ENCODE data around the gene ZNF365.
"Not testable (repeated sequence)": the region's sequence is repeated elsewhere in the genome, so short reads cannot be mapped to it uniquely, and the experiment has no call there.

Gene ZNF365

GRCh38 chr10:62396864-62397263 is 22.7 kb downstream of the ZNF365 start:
- H3K36me3 ChIP-seq, result no peaks in the 10 kb centered on the region
- H3K27ac ChIP-seq, result no peak overlapping the region
- TF ChIP-seq Cebpa-rat (IDR thresholded peaks at IDR 0.05), result no peak
- no peaks in the 10 kb centered on the region for H3K4me1 ChIP-seq
- H3K27me3 ChIP-seq, result no peaks in the 10 kb centered on the region
- no peaks in the 10 kb centered on the region for H4K20me1 ChIP-seq
- no peak overlapping the region for H3K4me2 ChIP-seq
- H3K9me3 ChIP-seq (replicated peaks in 1 of 11), result no peaks in the 10 kb centered on the region; a peak in 1 of 22 replicates
- H3K9ac ChIP-seq, result no peak overlapping the region
- H3K4me3 ChIP-seq, result no peak overlapping the region

- no peaks in the 10 kb centered on the region for H3K36me3 ChIP-seq
- no peak overlapping the region for H3K4me3 ChIP-seq
- H3K4me2 ChIP-seq, result no peak overlapping the region
- H3K9me3 ChIP-seq (replicated peaks in 1 of 11), result no peaks in the 10 kb centered on the region
- H3K27ac ChIP-seq, result no peak overlapping the region
- TF ChIP-seq Cebpa-rat (IDR thresholded peaks at IDR 0.05), result no peak
- H3K27me3 ChIP-seq, result no peaks in the 10 kb centered on the region
- no peaks in the 10 kb centered on the region for H4K20me1 ChIP-seq
- no peaks in the 10 kb centered on the region for H3K4me1 ChIP-seq
- H3K9ac ChIP-seq, result no peak overlapping the region
These were observed 25.0 kb downstream of the ZNF365 start for GRCh38 chr10:62399211-62399610.

GRCh38 chr10:62402508-62402907 is 28.3 kb downstream of the ZNF365 start:
- no peak for TF ChIP-seq Cebpa-rat (IDR thresholded peaks at IDR 0.05)
- H4K20me1 ChIP-seq, result no peaks in the 10 kb centered on the region
- no peak overlapping the region for H3K9ac ChIP-seq
- H3K4me1 ChIP-seq, result peaks cover 0 to 7% (median 0%) of the 10 kb centered on the region in 10 experiments; a peak in 1 of 20 replicates
- no peak overlapping the region for H3K27ac ChIP-seq
- H3K4me2 ChIP-seq, result no peak overlapping the region
- H3K36me3 ChIP-seq, result no peaks in the 10 kb centered on the region
- H3K9me3 ChIP-seq (replicated peaks in 1 of 11), result peaks cover 2 to 9% (median 5%) of the 10 kb centered on the region in 11 experiments; a peak in 13 of 22 replicates
- H3K4me3 ChIP-seq, result no peak overlapping the region
- H3K27me3 ChIP-seq, result no peaks in the 10 kb centered on the region

- H3K27me3 ChIP-seq, H3K4me2 ChIP-seq, H3K9ac ChIP-seq, H3K4me3 ChIP-seq, H3K27ac ChIP-seq, H3K4me1 ChIP-seq, H3K36me3 ChIP-seq, H4K20me1 ChIP-seq: not testable (repeated sequence)
- H3K9me3 ChIP-seq (replicated peaks in 1 of 11), result peaks cover 24 to 41% (median 29%) of the 10 kb centered on the region in 11 experiments; a peak in 19 of 22 replicates
These were observed 36.4 kb downstream of the ZNF365 start for GRCh38 chr10:62410528-62410927.

- H3K27me3 ChIP-seq, H3K4me3 ChIP-seq, H3K4me1 ChIP-seq, H3K9ac ChIP-seq, H3K36me3 ChIP-seq, H3K27ac ChIP-seq, H3K4me2 ChIP-seq, H4K20me1 ChIP-seq: not testable (repeated sequence)
- H3K9me3 ChIP-seq (replicated peaks in 1 of 11), result peaks cover 24 to 41% (median 29%) of the 10 kb centered on the region in 11 experiments; a peak in 19 of 22 replicates
These were observed 36.8 kb downstream of the ZNF365 start for GRCh38 chr10:62410934-62411333.

GRCh38 chr10:62413048-62413447 is 38.9 kb downstream of the ZNF365 start:
- TF ChIP-seq Cebpa-rat (IDR thresholded peaks at IDR 0.05), result no peak
- H4K20me1 ChIP-seq, result no peaks in the 10 kb centered on the region
- H3K4me1 ChIP-seq, result no peaks in the 10 kb centered on the region

GRCh38 chr10:62413652-62414051 is 39.5 kb downstream of the ZNF365 start:
- Histone ChIP-seq H3K27me3 (no peaks in the 10 kb centered on the region), H3K9me3 (replicated peaks in 1 of 11) (peaks cover 14 to 31% (median 18%) of the 10 kb centered on the region in 11 experiments; a peak in 17 of 22 replicates), H3K4me1 (no peaks in the 10 kb centered on the region), H3K27ac (no peak overlapping the region), H3K36me3 (no peaks in the 10 kb centered on the region), H3K9ac (no peak overlapping the region), H3K4me3 (no peak overlapping the region), H4K20me1 (no peaks in the 10 kb centered on the region), H3K4me2 (no peak overlapping the region)
- TF ChIP-seq Cebpa-rat (IDR thresholded peaks at IDR 0.05), result no peak

More at GRCh38 chr10:62413048-62413447, 38.9 kb downstream of the ZNF365 start:
- peaks cover 15 to 33% (median 19%) of the 10 kb centered on the region in 11 experiments; a peak in 18 of 22 replicates for H3K9me3 ChIP-seq (replicated peaks in 1 of 11)
- H3K36me3 ChIP-seq, result no peaks in the 10 kb centered on the region
- H3K27ac ChIP-seq, result no peak overlapping the region
- H3K9ac ChIP-seq, result no peak overlapping the region
- no peak overlapping the region for H3K4me3 ChIP-seq
- H3K27me3 ChIP-seq, result no peaks in the 10 kb centered on the region
- H3K4me2 ChIP-seq, result no peak overlapping the region

GRCh38 chr10:62414359-62414758 is 40.2 kb downstream of the ZNF365 start:
- TF ChIP-seq Cebpa-rat (IDR thresholded peaks at IDR 0.05), result no peak
- Histone ChIP-seq H3K4me3 (no peak overlapping the region), H4K20me1 (no peaks in the 10 kb centered on the region), H3K4me1 (no peaks in the 10 kb centered on the region), H3K4me2 (no peak overlapping the region), H3K9me3 (replicated peaks in 1 of 11) (peaks cover 14 to 26% (median 18%) of the 10 kb centered on the region in 11 experiments; a peak in 16 of 22 replicates), H3K36me3 (no peaks in the 10 kb centered on the region), H3K27ac (no peak overlapping the region), H3K27me3 (no peaks in the 10 kb centered on the region), H3K9ac (no peak overlapping the region)

- no peak for TF ChIP-seq Cebpa-rat (IDR thresholded peaks at IDR 0.05)
- H3K27me3 ChIP-seq, result no peaks in the 10 kb centered on the region
- no peak overlapping the region for H3K4me3 ChIP-seq
- no peaks in the 10 kb centered on the region for H3K36me3 ChIP-seq
- H3K27ac ChIP-seq, result no peak overlapping the region
- no peak overlapping the region for H3K9ac ChIP-seq
- no peaks in the 10 kb centered on the region for H4K20me1 ChIP-seq
- no peaks in the 10 kb centered on the region for H3K4me1 ChIP-seq
- no peaks in the 10 kb centered on the region for H3K9me3 ChIP-seq (replicated peaks in 1 of 11)
- no peak overlapping the region for H3K4me2 ChIP-seq
These were observed 48.0 kb downstream of the ZNF365 start for GRCh38 chr10:62422068-62422590.

- no peaks in the 10 kb centered on the region for H3K4me1 ChIP-seq
- H4K20me1 ChIP-seq, result no peaks in the 10 kb centered on the region
- H3K4me2 ChIP-seq, result no peak overlapping the region
- H3K9ac ChIP-seq, result no peak overlapping the region
- no peak overlapping the region for H3K27ac ChIP-seq
- no peaks in the 10 kb centered on the region for H3K36me3 ChIP-seq
- no peaks in the 10 kb centered on the region for H3K27me3 ChIP-seq
- no peak overlapping the region for H3K4me3 ChIP-seq
- TF ChIP-seq Cebpa-rat (IDR thresholded peaks at IDR 0.05), result no peak
- peaks cover 0 to 18% (median 11%) of the 10 kb centered on the region in 11 experiments; a peak in 16 of 22 replicates for H3K9me3 ChIP-seq (replicated peaks in 1 of 11)
These were observed 49.9 kb downstream of the ZNF365 start for GRCh38 chr10:62424026-62424425.

Measured in BLaER1 treated with 17β-estradiol and CSF1 and Interleukin-3, amounts not matched to agents 10 nM and 100 nM (cell line).